ENCODE measurements around the gene DYDC2.
"Not testable (repeated sequence)": the region's sequence is repeated elsewhere in the genome, so short reads cannot be mapped to it uniquely, and the experiment has no call there.

The DYDC2 gene, protein sequence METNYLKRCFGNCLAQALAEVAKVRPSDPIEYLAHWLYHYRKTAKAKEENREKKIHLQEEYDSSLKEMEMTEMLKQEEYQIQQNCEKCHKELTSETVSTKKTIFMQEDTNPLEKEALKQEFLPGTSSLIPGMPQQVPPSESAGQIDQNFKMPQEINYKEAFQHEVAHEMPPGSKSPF

DNA sequence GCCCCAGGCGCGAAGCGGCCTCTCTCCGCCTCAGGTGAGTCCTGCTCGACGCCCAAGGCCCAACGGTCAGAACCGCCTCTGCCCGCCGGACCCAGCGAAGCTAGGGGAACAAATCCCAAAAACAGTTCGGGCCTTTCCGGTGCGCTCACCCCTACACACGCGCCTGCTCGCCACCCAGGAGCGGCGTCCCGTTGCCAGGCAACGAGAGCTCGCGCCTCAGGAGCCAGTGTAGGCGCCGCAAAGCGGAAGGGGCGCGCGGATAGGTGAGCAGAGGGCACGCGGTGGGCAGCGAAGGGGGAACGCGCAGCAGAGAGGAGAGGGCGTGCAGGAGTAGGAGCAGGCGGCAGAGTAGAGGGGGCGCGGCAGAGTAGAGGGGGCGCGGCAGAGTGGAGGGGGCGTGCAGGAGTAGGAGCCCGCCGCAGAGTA is at the start of gene DYDC2, which contains the start of gene DYDC1:
Gene DYDC2, plus strand, starts transcription at position 219 of the 426 bp plus-strand sequence. CDS start 5,663 bp downstream, outside the sequence.
Gene DYDC1, minus strand, starts transcription at position 193 of the 426 bp plus-strand sequence. CDS start 4,154 bp downstream, outside the sequence.
- DNase-seq: peak; percentile 16

DNA sequence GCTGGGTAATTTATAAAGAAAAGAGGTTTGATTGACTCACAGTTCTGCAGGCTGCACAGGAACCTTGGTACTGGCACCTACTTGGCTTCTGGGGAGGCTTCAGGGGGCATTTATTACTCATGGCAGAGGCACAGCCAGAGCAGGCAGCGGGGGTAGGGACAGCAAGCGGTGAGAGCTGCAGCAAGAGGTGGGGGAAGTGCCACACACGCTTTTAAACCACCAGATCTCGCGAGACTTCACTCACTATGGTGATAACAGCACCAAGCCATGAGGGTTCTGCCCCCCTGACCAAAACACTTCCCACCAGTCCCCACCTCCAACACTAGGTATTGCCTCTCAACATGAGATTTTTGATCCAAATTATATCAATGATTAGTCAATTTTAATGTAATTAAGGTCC is 43.1 kb upstream of the DYDC2 start:
- no peak for DNase-seq

DNA sequence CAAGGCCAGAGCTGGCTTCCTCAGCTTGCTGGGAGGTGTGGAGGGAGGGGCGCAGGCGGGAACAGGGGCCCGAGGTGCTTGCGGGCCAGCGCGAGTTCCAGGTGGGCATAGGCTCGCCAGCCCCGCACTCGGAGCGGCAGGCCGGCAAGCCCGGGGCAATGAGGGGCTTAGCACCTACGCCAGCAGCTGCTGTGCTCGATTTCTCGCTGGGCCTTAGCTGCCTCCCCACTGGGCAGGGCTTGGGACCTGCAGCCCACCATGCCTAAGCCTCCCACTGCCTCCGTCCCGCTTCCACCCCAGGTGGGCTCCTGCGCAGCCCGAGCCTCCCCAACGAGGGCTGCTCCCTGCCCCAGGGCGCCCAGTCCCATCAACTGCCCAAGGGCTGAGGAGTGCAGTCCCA is 41.2 kb upstream of the DYDC2 start:
- DNase-seq: no peak

DNA sequence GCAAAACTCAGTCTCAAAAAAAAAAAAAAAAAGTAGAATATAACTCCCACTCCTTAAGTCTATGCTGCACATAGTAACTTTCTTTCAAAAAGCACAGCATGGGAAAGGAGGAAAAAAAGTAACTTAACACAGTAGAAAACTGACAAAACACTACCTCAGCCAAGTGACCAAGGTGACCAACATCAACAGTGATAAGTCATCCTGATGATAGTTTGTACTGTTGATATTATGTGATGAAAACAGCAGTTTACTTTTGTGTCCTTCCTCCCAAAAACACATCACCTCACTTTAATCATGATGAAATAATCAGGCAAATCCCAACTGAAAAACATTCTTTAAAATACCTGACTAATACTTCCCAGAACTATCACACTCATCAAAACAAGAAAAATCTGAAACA is 37.8 kb upstream of the DYDC2 start:
- no peak for DNase-seq

DNA sequence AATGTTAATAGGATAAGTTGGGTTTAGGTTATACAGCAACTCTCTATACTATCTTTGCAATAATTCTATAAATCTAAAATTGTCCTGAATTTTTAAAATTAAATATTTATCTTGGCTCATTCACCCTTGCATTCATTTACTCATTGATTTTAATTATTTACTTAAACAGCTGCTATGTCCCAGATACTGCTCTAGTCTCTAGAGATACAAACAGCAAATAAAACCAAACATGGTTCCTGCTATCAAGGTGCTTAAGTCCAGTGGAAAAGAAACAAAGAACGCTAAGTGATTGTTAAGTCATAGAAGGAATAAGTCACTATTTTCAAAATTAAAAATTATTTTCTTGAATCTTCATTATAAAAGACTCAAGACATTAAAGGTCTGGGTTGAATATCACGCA is 37.3 kb upstream of the DYDC2 start:
- no peak for DNase-seq

DNA sequence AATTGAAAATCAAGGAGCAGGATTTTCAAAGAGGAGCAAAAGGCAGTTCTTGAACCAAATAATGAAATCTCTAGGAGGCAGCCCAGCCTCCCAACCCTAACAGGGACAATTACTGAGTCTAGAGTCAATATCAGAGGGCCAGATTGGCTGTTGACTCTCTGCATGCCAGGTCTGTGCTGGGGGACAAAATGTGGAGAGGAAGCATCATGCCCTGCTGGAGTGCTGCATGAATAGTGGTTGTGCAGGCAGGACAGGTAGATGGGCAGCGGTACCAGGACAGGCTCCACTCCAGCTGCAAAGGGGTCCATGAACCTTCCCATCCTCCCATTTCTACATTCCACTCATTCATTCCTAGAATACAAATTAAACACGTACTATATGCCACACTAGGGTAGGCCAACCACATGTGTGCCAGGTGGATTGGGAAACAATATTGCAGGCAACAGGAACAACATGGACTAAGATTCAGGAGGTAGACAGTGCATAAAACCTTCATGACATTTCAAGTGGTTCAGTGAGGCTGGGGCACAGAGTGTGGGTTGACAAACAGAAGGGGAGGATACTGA is 36.8 kb upstream of the DYDC2 start:
- no peak for DNase-seq

DNA sequence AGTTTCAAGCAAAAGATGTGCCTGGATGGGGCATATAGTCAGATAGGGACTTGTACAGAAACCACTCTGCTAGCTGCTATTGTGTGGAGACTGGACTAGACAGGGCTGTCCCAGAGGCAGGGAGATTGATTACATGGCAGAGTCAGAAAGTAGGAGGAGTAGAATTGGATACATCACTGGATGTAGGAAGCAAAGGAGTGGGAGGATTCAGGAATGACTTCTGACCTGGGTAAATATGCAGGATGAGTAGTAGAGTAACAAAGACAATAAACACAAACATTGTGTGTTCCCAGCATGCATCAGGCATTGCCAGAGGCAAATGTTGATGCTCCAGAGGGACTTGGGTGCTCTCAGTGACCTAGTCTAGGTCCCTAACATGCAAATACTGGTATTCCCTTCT is 36.2 kb upstream of the DYDC2 start:
- no peak for DNase-seq

DNA sequence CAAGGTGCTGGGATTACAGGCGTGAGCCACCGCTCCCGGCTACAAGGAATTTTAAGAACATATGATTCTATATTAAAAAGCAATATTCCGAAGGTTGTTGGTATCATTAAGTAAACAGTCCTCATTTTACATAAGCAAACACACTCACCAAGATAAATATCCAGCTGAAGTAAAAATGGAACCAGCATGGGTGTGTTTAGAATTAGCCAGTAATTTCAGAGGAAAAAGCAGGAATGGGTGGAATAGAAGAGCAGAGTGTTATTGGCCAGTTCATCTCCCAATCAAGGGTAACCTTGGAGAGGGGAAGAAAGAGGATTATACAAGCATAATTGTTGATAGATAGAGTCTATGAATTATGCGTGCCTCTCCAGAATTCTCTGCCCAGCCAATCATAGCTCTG is 35.4 kb upstream of the DYDC2 start:
- no peak for DNase-seq

DNA sequence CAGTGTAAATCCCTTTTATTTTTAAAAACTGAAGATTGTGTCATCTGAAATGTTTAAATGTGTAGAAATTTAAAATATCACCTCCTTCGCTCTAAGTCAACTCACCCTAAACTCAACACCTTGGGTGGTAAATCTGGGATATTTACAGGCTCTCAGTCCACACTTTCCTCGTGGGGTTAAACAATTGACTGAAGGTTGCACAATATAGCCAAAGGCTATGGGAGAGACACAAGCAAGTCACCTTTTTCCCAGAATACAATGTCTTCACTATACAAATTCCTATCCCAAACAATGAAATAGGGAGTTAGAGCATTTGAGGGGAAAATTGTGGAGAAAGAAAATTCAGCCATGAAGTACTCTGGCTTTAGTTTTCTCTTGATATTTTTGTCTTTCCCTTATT is 34.4 kb upstream of the DYDC2 start:
- DNase-seq: no peak

DNA sequence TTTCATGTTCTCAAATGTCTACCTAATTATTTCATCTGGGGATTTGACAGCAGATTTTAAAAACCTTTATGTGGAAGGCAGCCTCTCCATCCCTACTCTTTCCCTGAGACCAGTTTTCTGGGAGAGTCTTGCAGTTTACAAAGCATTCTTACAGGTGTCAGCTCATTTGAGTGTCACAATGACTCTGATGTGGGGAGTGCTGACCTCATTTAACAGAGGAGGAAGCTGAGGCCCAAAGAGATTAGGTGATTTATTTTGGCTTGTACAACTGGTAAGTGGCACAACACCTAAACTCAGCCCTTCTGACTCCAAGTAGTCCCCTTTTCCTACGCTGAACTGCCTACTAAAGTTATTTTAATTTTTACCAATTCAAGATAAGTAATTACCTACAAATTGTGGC is 33.9 kb upstream of the DYDC2 start:
- DNase-seq: no peak

DNA sequence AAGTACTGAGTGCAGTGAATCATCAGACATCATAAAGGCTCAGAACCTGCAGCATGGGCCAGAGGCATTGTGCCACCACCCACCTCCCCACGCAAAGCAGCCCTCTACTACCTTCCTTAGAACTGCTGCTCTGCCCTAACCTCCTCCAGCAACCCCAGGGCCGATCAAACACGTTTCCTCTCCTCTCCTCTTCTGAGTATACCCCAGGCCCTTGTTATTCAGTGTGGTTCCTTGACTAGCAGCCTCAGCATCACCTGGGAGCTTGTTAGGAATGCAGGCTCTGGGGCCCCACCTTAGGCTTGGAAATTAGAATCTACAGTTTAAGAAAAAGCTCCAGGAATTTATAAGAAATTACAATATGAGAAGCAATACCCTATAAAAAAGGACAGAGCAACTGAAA is 33.3 kb upstream of the DYDC2 start:
- DNase-seq: no peak

DNA sequence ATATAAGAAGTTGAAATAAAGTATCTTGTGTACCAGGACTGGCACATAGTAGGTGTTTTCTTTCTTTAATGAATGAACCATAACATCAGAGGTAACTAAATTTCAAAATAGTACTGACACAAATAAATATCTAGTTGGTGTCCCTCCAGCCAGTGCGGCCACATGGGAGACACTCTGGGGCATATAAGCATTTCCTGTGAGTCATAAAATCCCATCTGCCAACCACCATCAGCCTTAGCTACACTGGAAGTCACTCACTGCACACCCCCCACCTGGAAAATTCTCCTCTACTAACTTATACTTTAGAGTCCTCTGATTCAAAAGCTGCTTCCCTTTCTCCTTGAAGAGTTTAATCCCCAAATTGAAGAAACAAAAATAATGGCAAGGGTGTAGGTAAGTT is 32.5 kb upstream of the DYDC2 start:
- DNase-seq: peak; percentile 52

DNA sequence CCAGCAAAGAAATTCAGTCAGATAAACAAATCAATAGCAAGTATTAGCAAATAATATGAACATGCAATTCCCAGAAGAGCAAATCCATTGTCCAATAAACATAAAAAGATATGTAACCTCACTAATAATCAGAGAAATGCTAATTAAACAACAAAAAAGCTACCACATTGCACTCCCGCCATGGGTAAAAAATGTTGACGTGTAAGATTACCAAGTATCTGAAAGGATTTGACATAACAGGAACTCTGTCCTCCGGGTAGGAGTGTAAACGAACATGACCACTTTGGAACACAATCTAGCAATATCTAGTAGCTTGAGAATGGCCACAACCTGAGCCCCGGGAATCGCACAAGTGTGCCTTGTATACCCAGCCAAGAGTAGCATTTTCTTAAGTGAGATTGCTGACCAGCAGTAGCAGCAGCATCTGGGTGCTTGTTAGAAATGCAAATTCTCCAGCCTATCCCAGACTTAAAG is 31.7 kb upstream of the DYDC2 start:
- DNase-seq: no peak

DNA sequence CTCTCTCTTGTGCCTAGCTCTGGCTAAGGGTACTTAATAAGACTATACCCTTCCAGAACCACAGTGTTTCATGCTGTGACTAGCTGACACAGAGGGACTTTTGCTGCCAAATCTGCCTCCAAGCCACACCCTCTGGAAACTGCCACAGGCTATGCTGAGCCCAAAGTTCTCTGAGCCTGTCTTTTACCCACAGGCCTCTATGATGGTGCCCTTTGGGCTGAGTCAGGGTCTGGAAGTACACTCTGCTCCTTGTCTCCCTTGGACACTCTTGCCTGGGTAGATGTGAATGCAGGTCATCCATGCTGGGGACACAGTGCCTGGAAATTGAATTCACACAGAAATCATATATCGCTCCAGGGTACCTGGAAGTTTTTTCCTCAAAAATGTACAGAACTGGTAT is 22.6 kb upstream of the DYDC2 start:
- no peak for DNase-seq

DNA sequence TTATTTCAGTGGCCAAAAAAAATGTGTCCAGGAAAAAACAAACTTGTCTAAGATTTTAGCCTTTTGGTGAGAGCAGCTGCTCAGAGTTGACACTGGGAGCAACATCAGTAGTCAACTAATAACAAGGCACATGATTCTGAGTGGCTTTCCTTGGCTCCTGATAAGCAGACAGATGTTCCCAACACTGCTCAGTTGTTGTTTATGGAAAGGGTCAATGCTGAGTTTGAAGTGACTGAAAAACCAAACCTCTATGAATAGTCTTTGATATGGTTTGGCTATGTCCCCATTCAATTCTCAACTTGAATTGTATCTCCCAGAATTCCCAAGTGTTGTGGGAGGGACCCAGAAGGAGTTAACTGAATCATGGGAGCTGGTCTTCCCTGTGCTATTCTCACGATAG is 12.3 kb upstream of the DYDC2 start:
- DNase-seq: no peak

DNA sequence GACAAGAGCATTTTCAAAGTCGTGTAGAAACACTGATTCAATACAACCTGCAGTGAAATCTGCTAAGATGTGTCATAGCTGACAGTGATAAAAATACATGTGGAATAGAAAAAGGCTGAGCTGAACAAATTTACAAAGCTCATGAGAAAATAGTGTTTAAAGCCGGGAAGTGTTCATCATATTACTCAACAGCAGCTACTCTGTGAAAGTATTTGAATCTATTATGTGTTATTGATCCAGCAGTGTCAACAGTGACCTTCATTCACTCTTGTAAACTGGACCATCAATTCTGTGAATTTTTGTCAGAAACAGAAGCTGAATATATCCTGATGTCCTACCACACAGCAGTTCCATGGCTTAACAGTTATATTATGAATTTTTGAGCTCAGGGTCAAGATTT is 11.7 kb upstream of the DYDC2 start:
- no peak for DNase-seq

DNA sequence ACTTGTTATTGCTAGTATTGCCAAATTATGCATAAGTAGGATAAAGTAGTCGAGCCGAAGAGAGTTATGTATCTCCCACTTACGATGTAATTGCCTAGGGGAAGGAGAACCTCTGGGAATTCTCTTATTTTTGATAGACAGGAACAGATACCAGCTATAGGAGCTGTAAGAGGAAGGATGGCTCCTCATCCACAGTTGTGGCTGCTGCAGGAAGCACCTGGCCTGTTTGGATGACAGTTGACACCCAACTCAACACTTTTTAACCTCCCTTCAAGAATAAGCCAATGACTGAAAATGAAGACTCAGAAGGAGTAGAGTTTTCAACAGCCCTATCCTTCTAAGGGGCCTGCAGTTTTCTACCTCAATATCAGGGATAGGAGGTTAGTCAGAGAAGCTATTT is 6.3 kb upstream of the DYDC2 start:
- DNase-seq: no peak

DNA sequence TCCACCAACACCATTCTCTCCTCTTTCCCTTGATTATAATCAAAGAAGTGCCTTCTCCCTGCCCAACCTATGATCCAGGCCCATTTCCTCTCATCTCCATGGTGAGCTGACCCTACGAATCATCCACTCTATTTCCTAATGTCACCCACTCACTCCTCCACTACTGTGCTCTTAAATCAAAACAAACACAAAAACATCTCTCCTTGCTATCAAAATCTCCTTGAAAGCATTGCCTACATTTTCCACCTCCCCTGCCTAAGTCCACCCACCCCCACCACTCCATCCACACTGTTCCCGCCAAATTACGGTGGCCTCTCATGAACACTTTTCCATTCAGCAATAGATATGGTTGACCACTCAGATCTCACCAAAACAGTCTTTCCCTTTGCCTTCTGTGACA is 5.4 kb upstream of the DYDC2 start:
- no peak for DNase-seq

DNA sequence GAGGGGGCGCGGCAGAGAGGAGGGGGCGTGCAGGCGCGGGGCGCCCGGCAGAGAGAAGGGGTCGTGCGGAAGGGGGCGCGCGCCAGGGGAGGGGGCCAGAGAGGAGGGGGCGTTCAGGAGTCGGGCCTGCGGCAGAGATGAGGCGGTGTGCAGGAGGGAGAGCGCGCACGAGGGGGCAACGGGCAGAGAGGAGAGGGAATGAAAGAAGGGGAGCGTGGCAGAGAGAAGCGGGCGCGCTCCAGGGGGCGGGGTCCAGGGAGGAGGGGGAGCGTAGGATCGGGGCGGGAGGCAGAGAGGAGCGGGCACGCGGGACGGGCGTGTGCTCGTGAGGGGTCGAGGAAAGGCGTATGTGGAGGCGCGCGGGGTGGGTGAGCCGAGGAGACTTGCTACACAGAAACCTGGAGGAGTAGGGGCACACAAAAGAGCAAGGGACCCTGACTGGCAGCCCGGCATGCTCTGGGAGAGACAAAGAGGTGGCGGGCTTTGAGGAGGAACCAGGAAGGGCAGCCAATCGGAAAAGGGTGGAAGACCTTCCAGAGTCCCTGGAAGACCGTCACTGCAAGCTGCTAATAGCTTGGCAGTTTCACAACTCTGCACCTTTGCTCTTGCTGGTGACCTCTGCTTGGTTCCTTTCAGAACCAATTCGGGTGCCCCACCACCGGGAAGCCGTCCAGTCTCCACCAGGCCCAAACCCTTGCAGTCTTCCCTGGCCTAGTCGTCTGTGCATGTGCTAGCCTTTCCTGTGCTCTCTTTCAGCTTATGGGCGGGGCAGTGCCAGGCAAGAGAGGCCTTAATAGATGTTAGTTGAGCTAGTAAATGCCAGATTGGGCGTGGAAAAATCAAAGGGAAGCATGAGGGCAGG is 639 bp downstream of the DYDC2 start:
- DNase-seq: no peak

DNA sequence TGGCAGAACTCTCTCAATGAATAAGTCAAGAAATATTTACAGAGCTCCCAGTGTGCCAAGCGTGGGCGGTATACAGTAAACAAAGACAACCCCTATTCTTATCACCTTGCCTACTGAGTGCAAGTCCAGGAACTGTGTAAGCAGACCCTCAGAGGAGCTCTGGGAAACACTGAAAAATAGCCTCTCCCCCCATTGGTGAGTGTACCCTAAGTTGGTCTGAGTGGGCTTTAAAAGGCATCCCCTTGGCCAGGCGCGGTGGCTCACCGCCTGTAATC is 1.2 kb downstream of the DYDC2 start:
- no peak for DNase-seq

DNA sequence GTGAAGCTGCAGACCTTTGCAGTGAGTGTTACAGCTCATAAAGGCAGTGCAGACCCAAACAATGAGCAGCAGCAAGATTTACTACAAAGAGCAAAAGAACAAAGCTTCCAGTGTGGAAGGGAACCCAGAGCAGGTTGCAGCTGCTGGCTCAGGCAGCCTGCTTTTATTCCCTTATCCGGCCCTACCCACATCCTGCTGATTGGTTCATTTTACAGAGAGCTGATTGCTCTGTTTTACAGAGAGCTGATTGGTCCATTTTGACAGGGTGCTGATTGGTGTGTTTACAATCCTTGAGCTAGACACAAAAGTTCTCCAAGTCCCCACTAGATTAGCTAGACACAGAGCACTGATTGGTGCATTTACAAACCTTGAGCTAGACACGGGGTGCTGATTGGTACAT is 2.3 kb downstream of the DYDC2 start:
- DNase-seq: not testable (repeated sequence)

DNA sequence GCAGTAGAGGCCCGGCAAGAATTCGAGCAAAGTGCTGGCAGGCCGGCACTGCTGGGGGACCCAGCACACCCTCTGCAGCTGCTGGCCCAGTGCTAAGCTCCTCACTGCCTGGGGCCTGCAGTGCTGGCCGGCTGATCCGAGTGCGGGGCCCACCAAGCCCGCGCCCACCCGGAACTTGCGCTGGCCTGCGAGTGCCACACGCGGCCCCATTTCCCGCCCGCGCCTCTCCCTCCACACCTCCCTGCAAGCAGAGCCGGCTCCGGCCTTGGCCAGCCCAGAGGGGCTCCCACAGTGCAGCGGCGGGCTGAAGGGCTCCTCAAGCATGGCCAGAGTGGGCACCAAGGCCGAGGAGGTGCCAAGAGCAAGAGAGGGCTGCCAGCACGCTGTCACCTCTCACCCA is 3.1 kb downstream of the DYDC2 start:
- DNase-seq: no peak

DNA sequence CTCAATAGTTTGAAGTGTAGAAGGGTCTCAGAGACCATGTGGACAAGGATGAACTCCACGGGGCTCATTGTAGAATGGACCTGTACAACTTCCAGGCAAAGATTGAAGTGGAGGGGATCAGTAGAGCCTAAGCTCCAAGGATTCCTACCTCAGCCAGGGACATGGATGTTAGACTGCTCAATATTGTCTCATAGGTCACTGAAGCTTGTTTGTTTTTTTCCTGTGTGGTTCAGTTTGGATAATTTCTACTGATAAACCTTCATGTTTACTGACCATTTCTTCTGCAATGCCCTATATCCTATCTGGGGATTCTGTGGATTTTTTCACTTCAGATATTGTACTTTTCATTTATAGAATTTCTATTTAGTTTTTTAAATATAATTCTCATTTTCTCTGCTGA is 8.9 kb downstream of the DYDC2 start:
- no peak for DNase-seq

DNA sequence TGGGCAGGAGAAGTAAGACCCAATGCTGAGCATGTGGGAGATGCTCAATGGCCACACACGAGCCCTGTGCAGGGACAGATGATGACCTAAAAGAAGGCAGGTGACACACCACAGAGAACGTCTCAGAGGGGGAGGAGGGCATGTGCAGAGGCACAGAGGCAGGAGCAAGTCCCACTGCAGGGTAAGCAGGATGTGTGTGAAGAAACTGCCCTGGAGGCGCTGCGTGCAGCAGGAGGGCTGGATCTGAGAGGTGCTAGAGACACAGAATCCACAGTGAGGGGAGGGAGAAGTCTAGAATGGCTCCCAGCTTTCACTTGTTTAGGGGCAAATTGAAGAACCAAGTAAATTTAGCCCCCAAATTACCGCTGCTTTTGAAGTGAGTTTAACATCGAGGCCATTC is 14.9 kb downstream of the DYDC2 start:
- no peak for DNase-seq
